ENCODE data around the gene MRPL28. TPM values are rescaled to one million over a fixed set of nuclear protein-coding genes. Genes with fewer than 3 reads are reported as not detected.

MRPL28 gene
- total RNA-seq: 45.5 and 89.7 TPM in 2 replicates

DNA sequence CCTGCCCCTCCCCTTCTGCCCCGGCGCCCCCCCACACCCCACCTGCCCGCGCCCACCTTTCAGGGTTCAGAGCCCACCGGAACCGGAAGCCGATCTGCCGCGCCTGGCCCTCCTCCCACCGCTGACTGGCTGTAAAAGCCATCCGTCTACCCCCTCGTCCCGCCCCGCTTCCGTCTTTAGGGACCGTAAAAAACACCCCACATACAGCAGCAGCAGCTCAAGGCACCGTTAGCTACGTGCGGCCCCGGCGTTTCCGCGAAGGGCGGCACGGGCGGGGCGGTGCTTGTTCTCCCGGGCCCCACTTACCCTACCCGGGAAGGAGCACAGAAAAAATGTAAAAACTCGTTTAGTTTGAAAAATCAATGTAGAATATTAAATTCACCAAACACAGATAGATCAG is at the start of gene MRPL28:
TSS of gene MRPL28 (minus strand) at position 96 of the 400 bp plus-strand sequence. CDS start 320 bp downstream, outside the sequence.

DNA sequence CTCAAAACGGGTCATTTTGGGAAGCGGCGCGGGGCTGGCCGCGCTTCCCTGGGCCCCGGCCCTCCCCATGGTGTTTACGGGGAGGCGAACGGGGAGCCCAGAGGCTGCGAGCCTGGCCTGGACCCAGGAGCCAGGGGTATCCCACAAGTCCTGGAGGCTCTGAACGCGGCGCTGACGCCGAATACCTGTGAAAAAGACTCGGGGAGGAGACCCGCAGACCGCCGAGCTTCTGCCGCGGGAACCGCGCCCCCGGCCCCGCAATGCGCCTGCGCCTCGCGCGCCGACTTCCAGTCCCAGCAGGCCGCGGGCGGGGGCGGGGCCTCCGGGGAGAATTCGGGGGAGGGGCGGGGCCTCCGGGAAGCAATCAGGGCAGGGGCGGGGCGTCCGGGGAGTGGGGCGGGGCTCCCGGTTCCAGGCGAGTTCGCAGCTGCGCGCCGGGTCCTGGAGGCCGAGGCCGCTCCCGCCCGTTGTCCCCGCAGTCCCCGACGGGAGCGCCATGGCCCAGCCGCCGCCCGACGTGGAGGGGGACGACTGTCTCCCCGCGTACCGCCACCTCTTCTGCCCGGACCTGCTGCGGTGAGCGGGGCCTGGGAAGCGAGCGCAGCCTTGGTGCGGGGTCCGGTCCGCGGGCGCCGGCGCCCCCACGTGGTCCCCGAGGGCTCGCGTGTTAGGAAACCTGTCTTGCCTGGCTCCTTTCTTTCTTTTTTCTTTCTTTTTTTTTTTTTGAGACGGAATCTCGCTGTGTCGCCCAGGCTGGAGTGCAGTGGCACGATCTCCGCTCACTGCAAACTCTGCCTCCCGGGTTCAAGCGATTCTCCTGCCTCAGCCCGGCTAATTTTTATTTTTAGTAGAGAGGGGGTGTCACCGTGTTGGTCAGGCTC is 31.4 kb upstream of the MRPL28 start, which contains the start of gene DECR2:
TSS of gene DECR2 (plus strand) at position 418 of the 881 bp plus-strand sequence. CDS start at position 497, 79 bp downstream.

DNA sequence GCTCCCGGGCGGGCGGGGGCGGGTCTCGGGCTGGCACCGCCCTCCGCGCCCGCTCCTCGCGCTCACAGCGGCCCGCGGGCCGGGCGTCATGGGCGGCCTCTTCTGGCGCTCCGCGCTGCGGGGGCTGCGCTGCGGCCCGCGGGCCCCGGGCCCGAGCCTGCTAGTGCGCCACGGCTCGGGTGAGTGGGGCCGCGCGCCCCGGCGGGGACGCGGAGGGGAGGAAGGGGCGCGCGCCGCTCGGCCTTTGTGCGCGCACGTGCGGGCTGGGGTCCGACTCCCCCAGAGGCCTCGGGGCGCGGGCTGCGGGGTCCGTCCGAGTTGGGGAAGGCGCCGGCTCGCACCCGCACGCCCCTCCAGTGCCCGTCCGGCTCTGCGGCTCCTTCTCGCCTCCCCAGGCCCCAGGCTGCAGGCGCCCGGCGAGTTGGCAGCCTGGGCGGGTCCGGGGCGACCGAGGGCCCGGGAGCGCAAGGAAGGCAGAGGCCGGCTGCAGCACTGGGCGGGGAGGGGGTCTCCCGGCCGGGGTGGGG is 26.9 kb upstream of the MRPL28 start, which contains the start of gene NME4:
TSS of gene NME4 (plus strand) at position 65 of the 527 bp plus-strand sequence. CDS start at position 89, 24 bp downstream.

DNA sequence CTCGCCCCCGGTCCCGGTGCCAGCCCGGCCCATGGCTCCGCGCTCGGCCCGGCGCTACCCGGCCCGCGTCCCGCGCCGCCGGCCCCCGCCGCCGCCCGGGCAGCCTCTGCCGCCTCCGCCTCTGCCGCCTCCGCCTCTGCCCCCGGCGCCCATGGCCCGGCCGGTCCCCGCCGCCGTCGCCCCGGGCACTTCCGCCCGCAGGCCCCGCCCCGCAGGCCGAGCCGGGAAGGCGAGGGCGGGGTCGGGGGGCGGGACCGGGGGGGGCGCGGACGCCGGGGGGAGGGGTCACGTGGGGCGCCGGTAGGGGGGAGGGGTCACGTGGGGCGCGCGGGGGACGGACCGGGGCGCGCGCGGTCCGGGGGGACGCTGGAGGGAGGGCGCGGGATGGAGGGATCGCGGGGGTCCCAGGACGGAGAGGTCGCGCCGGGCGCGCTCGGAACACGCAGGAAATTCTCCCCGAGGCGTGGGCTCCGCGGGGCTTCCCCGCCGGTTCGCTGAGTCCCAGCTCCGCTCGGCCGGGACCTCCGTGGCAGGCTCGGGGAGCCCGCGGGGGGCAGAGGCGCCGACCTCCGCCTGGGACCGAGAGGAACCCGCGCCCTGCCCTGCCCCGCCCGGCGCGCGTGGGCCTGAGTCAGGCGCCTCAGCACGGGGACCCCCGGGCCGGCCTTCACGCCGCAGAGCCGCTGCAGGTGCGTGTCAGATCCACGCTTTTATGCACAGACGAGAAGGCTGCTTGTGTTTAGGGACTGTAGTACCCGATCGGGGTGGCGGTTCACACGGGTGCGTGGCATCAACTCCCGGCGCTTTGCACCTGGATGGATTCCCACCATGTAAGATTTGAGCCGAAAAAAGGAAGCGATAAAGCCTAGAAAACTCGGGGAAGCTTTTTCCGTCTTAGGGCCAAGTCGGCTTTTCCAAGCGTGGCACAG is 11.7 kb upstream of the MRPL28 start, which contains the start of gene PGAP6:
TSS of gene PGAP6 (minus strand) at position 190 of the 929 bp plus-strand sequence. CDS start at position 33, 157 bp downstream.

DNA sequence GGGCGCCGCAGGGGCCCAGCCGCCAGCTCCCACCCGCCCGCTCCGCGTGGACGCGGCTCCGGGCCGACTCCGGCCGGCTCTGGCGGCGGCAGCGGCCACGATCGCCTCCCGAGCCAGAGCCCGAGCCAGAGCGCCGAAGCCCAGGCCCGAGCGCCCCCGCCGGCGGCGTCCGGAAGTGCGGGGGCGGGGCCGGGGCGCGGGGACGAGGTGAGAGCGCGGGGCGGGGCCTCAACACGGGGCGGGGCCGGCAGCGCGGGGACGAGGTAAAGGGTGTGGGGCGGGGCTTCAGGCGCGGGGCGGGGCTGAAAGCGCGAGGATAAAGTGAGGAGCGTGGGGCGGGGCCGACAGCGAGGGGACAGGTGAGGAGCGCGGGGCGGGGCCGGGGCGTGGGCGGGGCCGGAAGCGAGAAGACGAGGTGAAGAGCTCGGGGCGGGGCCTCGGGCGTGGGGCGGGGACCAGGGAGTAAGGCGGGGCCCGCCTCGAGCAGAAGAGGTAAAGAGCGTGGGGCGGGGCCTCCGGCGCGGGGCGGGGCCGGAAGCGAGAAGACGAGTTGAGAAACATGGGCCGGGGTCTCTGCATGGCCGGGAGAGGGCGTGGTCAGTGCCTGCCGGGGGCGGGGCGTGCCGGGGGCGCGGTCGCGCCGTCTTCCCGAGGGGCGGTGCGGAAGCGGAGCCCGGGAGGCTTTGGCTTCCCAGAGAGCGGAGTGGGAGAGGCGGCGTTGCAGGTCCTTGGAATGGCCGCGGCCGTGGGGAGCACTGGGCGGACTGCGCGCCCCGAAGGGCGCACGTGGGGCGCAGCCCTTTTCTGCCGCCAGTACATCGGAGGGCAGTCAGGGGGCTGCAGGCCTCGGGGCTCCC is 17.6 kb downstream of the MRPL28 start, which contains the start of gene AXIN1:
TSS of gene AXIN1 (minus strand) at position 177 of the 857 bp plus-strand sequence. CDS start 5,698 bp downstream, outside the sequence.

Other genes with a start within 250 kb of the MRPL28 start
- 10.5 and 14.1 TPM in 2 replicates for gene NPRL3, start 231.9 kb downstream of the MRPL28 start, total RNA-seq
- gene HBZ, start 217.9 kb downstream of the MRPL28 start, total RNA-seq: not detected in 2 replicates
- gene HBM, start 204.6 kb downstream of the MRPL28 start, total RNA-seq: not detected in 2 replicates
- gene HBA2, start 197.7 kb downstream of the MRPL28 start, total RNA-seq: not detected in 2 replicates
- gene HBA1, start 193.9 kb downstream of the MRPL28 start, total RNA-seq: not detected in 2 replicates
- not detected in 2 replicates for gene HBQ1, start 190.1 kb downstream of the MRPL28 start, total RNA-seq
- gene LUC7L, start 141.1 kb downstream of the MRPL28 start, total RNA-seq: 35.5 and 52.6 TPM in 2 replicates
- 59.7 and 67.1 TPM in 2 replicates for gene FAM234A, start 135.7 kb downstream of the MRPL28 start, total RNA-seq
- gene RGS11, start 94.6 kb downstream of the MRPL28 start, total RNA-seq: not detected in 2 replicates
- not detected in 2 replicates for gene ARHGDIG, start 89.9 kb downstream of the MRPL28 start, total RNA-seq
- not detected in 2 replicates for gene PDIA2, start 87.4 kb downstream of the MRPL28 start, total RNA-seq
- 20.9 and 28.7 TPM in 2 replicates for gene AXIN1, start 17.8 kb downstream of the MRPL28 start, total RNA-seq
- 38.1 and 67.2 TPM in 2 replicates for gene PGAP6, start 11.4 kb upstream of the MRPL28 start, total RNA-seq
- 109 and 129 TPM in 2 replicates for gene NME4, start 26.7 kb upstream of the MRPL28 start, total RNA-seq
- 9.0 and 14.5 TPM in 2 replicates for gene DECR2, start 31.3 kb upstream of the MRPL28 start, total RNA-seq
- 13.4 and 21.2 TPM in 2 replicates for gene RAB11FIP3, start 55.1 kb upstream of the MRPL28 start, total RNA-seq
- 25.1 and 42.8 TPM in 2 replicates for gene CAPN15, start 157.2 kb upstream of the MRPL28 start, total RNA-seq
- gene PRR35, start 189.9 kb upstream of the MRPL28 start, total RNA-seq: 0.11 and 0.39 TPM in 2 replicates
- gene NHLRC4, start 196.5 kb upstream of the MRPL28 start, total RNA-seq: 0.33 and 0.39 TPM in 2 replicates
- 27.2 and 36.5 TPM in 2 replicates for gene PIGQ, start 199.4 kb upstream of the MRPL28 start, total RNA-seq
- gene RAB40C, start 219.5 kb upstream of the MRPL28 start, total RNA-seq: 13.7 and 19.0 TPM in 2 replicates